ENCODE results near the gene STAMBP. TPM values are rescaled to one million over a fixed set of nuclear protein-coding genes. Genes with fewer than 3 reads are reported as not detected.
"Not testable (repeated sequence)": the region's sequence is repeated elsewhere in the genome, so short reads cannot be mapped to it uniquely, and the experiment has no call there.

STAMBP gene
- total RNA-seq, 2 experiments from 2014 or later, result 79.9 to 85.3 TPM

DNA sequence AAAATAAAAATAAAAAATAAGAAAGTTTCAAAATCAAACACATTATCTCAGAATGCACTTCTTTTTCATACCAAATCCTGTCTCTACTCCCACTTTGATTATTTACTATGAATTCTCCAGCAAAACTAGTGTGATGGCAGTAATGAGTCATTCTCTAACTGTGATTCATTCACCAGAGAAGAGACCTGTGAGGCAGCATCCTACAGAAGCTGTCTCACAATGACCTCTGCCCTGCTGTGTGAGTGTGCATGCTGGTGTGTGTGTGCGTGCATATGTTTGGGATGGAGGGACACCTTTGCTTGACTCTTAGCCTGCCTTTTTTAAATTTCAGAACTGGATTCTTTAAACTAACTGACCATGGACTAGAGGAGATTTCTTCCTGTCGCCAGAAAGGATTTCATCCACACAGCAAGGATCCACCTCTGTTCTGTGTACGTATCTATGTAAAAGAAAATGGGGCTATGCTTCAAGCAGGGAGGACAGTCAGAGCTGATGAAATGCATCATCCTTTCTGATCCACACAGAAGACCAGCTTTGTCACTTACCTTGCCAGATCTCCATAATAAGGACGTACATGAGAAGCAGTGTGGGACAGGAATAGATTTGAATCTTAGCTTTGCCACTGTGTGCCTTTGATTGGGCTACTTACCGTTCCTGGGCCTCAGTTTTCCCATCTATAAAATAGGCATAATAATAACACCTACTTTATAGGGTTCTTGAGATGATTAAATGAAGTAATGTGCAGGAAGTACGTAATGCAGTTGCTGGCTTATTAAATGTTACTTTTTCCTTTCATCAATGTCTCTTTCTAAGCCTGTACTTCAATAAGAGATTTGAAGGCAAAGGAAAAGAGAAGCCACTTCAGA, 31.2 kb downstream of the STAMBP start:
- peaks cover 78% of the 10 kb centered on the region for H3K36me3 Mint-ChIP-seq
- H3K4me1 Mint-ChIP-seq (ENCODE audit: low read depth), result peaks cover 33% of the 10 kb centered on the region
- H3K27ac Mint-ChIP-seq, result peak overlapping the region; percentile 59
- no peaks in the 10 kb centered on the region for H3K9me3 Mint-ChIP-seq
- H3K27me3 Mint-ChIP-seq, result no peaks in the 10 kb centered on the region
- ChIA-PET POLR2A (interaction anchor here (0.9 to 1.0 kb wide), 2 partner anchors 37 to 85 kb away, joined by 3 to 4 read pairs; no protein-coding TSS in a partner anchor), CTCF (interaction anchor here (1.7 kb wide), 1 partner anchor 36 kb away, joined by 5 read pairs; no protein-coding TSS in a partner anchor)
- no peak overlapping the region for H3K4me3 Mint-ChIP-seq
- peak; percentile 76 for DNase-seq
- intact Hi-C loops (cut with micrococcal nuclease), result loop anchor here (1.0 to 2.0 kb wide), 4 partner anchors 26 to 79 kb away; partner anchors contain the start of gene DGUOK

DNA sequence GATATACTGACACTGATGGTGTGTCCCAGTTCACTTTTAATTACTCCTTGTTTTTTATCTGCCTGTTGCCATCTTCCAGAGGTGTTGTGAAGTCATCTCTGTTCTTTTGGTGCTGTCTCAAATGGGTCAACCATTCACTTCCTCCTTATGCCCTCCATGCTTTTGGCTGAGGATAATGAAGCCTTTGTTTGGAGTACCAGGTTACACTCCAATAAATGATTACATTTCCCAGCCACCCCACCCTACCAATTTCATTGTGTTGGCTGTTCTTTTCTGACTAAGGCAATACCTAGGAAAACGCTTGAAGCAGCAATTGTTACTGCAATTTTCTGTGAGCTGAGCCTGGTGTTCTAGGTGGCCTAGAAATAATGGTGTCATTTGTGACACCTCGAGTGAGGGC, 34.2 kb downstream of the STAMBP start:
- H3K27me3 Mint-ChIP-seq, result no peaks in the 10 kb centered on the region
- H3K27ac Mint-ChIP-seq, result no peak overlapping the region
- DNase-seq, result no peak
- ChIA-PET POLR2A (interaction anchor here (0.6 kb wide), 1 partner anchor 153 kb away, joined by 3 read pairs; no protein-coding TSS in a partner anchor), CTCF (interaction anchor here (1.5 kb wide), 1 partner anchor 39 kb away, joined by 6 read pairs; no protein-coding TSS in a partner anchor)
- H3K9me3 Mint-ChIP-seq, result no peaks in the 10 kb centered on the region
- peaks cover 64% of the 10 kb centered on the region for H3K36me3 Mint-ChIP-seq
- peaks cover 20% of the 10 kb centered on the region for H3K4me1 Mint-ChIP-seq (ENCODE audit: low read depth)
- intact Hi-C loops (cut with micrococcal nuclease), result no loop called here
- no peak overlapping the region for H3K4me3 Mint-ChIP-seq

DNA sequence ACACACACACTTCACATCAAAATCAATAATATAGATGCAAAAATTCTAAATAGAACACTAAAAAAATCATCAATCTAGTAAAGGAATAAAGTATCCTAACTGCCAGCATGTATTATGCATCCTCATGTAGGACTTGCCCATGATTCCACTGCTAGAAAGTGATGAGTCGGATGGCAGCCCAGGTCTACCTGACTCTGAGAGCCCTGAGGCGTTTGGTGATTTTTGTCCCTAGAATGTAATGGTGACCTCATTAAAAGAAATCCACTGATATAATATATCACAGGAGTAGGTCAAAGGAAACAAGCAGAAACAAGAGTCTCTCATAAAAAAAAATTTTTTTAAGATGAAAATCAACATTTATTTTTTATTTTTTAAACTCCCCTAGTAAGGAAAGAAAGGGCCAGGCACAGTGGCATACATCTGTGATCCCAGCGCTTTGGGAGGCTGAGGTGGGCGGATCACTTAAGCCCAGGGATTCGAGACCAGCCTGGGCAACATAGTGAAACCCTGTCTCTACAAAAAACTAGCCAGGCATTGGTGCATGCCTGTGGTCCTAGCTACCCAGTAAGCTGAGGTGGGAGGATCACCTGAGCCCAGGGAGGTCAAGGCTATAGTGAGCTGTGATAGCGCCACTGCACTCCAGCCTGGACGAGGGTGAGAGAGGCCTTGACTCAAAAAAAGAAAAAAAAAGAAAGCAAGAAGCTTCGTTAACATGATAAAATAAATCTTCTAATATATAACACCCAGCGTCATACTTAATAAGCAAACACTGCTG, 39.6 kb downstream of the STAMBP start:
- no peak for DNase-seq
- no peak overlapping the region for H3K27ac Mint-ChIP-seq
- CTCF ChIA-PET, result no interaction called here
- no peaks in the 10 kb centered on the region for H3K4me1 Mint-ChIP-seq (ENCODE audit: low read depth)
- H3K27me3 Mint-ChIP-seq, result no peaks in the 10 kb centered on the region
- POLR2A ChIA-PET, result no interaction called here
- no peak overlapping the region for H3K4me3 Mint-ChIP-seq
- intact Hi-C loops (cut with micrococcal nuclease), result no loop called here
- no peaks in the 10 kb centered on the region for H3K9me3 Mint-ChIP-seq
- peaks cover 28% of the 10 kb centered on the region for H3K36me3 Mint-ChIP-seq

DNA sequence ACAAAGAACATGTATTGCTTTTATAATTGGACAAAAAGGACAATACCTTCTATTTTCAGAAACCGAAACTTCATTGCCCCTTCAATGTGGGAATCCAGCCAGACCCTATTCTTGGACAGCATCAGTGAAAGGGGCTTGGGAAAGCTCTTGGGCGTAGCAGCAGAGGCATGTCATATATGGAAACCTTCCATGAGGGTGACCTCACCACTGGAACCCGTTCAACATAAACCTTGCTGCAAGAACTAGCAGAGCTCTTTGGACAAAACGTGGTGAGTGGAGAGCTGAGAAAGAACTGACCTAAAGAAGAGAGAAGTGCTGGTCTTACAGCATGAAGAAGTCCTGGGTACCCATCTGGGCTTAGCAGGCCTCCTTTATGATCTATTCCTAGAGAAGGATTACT, 41.3 kb downstream of the STAMBP start:
- H3K4me3 Mint-ChIP-seq, result no peak overlapping the region
- POLR2A ChIA-PET, result no interaction called here
- H3K27ac Mint-ChIP-seq, result no peak overlapping the region

DNA sequence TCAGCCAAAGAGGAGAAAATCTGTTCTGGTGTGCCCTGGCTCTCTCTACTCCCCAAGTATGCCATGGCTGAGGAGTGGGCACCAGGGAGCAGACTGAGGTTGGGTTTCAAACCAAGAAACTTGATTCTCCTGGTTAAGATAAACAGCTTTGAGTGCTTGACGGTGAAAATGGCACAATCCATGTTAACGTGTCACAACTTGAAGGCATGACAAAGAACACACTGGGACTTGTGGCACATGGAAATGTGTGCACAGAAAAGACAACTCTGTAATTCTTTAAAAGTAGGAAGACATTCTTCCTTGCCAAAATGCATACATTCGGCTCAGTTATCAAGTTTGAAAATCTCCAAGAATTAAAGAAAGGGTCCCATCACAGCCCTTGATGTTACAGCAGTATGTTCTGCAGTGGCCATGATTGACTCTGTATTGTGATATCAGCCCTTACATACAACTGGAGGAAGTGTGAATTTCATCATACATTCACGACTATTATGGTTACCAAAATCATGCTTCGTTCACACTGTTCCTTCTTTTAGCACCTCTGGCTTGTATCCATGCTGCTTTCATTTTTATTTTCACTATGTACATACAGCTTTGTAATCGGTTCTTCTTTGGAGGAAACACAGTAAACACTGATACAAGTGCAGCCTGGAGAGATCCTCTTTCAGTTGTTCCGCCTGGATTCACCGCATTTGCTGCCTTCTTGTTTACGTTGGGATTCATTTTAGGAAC, 48.5 kb downstream of the STAMBP start:
- POLR2A ChIA-PET, result no interaction called here
- Mint-ChIP-seq H3K36me3 (no peaks in the 10 kb centered on the region), H3K9me3 (no peaks in the 10 kb centered on the region), H3K27ac (no peak overlapping the region), H3K4me3 (no peak overlapping the region), H3K27me3 (no peaks in the 10 kb centered on the region), H3K4me1 (ENCODE audit: low read depth) (no peaks in the 10 kb centered on the region)
- CTCF ChIA-PET, result no interaction called here
- intact Hi-C loops (cut with micrococcal nuclease), result no loop called here
- DNase-seq, result no peak

More for the DNA sequence above, 41.3 kb downstream of the STAMBP start:
- Mint-ChIP-seq H3K9me3 (no peaks in the 10 kb centered on the region), H3K4me1 (ENCODE audit: low read depth) (no peaks in the 10 kb centered on the region), H3K36me3 (peaks cover 14% of the 10 kb centered on the region), H3K27me3 (no peaks in the 10 kb centered on the region)
- no peak for DNase-seq
- intact Hi-C loops (cut with micrococcal nuclease), result no loop called here
- CTCF ChIA-PET, result interaction anchor here (1.2 kb wide), 1 partner anchor 46 kb away, joined by 3 read pairs; no protein-coding TSS in a partner anchor

DNA sequence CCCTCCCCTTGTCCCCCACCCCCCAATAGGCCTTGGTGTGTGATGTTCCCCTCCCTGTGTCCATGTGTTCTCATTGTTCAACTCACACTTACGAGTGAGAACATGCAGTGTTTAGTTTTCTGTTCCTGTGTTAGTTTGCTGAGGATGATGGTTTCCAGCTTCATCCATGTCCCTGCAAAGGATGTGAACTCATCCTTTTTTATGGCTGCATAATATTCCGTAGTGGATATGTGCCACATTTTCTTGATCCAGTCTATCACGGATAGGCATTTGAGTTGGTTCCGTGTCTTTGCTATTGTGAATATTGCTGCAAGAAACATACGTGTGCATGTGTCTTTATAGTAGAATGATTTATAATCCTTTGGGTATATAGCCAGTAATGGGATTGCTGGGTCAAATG, 49.2 kb downstream of the STAMBP start:
- CTCF ChIA-PET; intact Hi-C loops (cut with micrococcal nuclease); H3K4me3 Mint-ChIP-seq; H3K36me3 Mint-ChIP-seq; H3K9me3 Mint-ChIP-seq; H3K27me3 Mint-ChIP-seq; POLR2A ChIA-PET; H3K4me1 Mint-ChIP-seq (ENCODE audit: low read depth); H3K27ac Mint-ChIP-seq; DNase-seq: not testable (repeated sequence)

DNA sequence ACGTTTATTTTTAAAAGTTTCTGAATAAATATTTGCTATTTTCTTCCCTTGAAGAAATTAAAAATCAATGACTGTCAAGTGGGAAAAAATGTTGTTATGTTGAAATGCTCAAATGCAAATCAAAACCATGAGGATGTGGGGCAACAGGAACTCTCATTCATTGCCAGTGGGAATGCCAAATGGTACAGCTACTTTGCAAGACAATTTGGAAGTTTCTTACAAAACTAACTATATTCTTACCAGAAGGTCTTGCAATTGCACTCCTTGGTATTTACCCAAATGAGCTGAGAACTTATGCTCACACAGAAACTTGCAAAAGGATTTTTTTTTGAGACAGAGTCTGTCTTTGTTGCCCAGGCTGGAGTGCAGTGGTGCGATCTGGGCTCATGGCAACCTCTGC, 56.6 kb downstream of the STAMBP start:
- no peak overlapping the region for H3K4me3 Mint-ChIP-seq
- intact Hi-C loops (cut with micrococcal nuclease), result no loop called here
- H3K9me3 Mint-ChIP-seq, result no peaks in the 10 kb centered on the region
- H3K27me3 Mint-ChIP-seq, result peaks cover 3% of the 10 kb centered on the region
- no peak for DNase-seq
- no peaks in the 10 kb centered on the region for H3K36me3 Mint-ChIP-seq
- ChIA-PET POLR2A (no interaction called here), CTCF (no interaction called here)
- no peak overlapping the region for H3K27ac Mint-ChIP-seq
- H3K4me1 Mint-ChIP-seq (ENCODE audit: low read depth), result peaks cover 18% of the 10 kb centered on the region

DNA sequence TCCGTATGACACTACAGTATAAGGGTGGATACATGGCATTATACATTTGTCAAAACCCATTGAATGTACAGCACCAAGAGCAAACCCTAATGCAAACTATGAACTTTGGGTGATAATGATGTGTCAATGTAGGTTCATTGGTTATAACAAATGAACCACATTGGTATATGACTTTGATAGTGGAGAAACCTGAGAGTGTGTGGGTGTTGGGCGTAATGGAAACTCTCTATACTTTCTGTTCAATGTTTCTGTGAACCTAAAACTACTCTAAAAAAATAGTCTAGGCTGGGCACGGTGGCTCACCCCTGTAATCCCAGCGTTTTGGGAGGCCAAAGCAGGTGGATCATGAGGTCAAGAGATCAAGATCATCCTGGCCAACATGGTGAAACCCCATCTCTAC, 57.6 kb downstream of the STAMBP start:
- peak; percentile 67 for DNase-seq
- Mint-ChIP-seq H3K9me3 (no peaks in the 10 kb centered on the region), H3K36me3 (no peaks in the 10 kb centered on the region), H3K4me3 (no peak overlapping the region), H3K27ac (no peak overlapping the region), H3K27me3 (peaks cover 3% of the 10 kb centered on the region), H3K4me1 (ENCODE audit: low read depth) (peaks cover 18% of the 10 kb centered on the region)
- intact Hi-C loops (cut with micrococcal nuclease), result loop anchor here (1.0 to 2.0 kb wide), 4 partner anchors 9 to 55 kb away; partner anchors contain the start of gene DGUOK
- CTCF ChIA-PET, result interaction anchor here (0.6 kb wide), 1 partner anchor 74 kb away, joined by 4 read pairs; no protein-coding TSS in a partner anchor
- POLR2A ChIA-PET, result no interaction called here

DNA sequence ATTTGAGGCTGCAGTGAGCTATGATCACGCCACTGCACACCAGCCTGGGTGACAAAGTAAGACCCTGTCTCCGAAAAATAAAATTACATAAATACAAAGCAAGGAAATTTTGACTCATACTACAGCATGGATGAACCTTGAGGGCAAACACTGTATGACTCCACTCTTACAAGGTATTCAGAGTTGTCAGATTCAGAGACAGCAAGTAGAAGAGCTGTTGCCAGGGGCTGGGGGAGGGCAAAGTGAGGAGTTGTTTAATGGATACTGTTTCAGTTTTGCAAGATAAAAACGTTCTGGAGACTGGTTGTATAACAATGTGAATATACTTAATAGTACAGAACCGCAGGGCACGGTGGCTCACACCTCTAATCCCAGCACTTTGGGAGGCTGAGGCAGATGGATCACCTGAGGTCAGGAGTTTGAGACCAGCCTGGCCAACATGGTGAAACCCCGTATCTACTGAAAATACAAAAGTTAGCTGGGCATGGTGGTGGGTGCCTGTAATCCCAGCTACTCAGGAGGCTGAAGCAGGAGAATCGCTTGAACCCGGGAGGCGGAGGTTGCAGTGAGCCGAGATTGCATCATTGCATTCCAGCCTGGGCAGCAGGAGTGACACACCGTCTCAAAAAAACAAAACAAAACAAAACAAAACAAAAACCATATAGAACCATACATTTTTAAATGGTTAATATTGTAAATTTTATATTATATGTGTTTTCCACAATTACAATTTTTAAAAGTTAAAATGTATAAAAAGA, 59.0 kb downstream of the STAMBP start:
- not testable (repeated sequence) for H3K36me3 Mint-ChIP-seq, H3K27ac Mint-ChIP-seq, H3K27me3 Mint-ChIP-seq, H3K9me3 Mint-ChIP-seq, H3K4me3 Mint-ChIP-seq
- H3K4me1 Mint-ChIP-seq (ENCODE audit: low read depth), result peaks cover 18% of the 10 kb centered on the region
- DNase-seq, result peak; percentile 31
- intact Hi-C loops (cut with micrococcal nuclease), result loop anchor here (2.0 kb wide), 1 partner anchor 39 kb away; the partner anchor contains the start of gene DGUOK
- POLR2A ChIA-PET, result interaction anchor here (1.2 kb wide), 1 partner anchor 9 kb away, joined by 3 read pairs; no protein-coding TSS in a partner anchor
- CTCF ChIA-PET, result interaction anchor here (0.6 to 0.7 kb wide), 2 partner anchors 447 to 1449 kb away, joined by 3 read pairs; no protein-coding TSS in a partner anchor

DNA sequence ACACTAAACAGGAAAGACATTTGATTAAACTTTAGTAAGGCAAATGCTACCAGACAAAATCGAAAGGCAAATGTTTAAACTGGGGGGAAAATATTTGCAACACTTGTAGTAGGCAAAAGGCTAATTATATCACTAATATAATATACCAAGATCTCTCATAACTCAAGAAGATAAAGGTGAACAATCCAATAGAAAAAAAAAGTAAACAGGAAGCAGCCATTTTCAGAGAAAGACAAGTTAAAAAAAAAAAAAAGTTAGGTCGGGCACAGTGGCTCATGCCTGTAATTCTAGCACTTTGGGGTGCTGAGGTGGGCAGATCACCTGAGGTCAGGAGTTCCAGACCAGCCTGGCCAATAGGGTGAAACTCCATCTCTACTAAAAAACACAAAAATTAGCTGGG, 59.6 kb downstream of the STAMBP start:
- no peak for DNase-seq
- intact Hi-C loops (cut with micrococcal nuclease), result no loop called here
- Mint-ChIP-seq H3K4me1 (ENCODE audit: low read depth) (peaks cover 18% of the 10 kb centered on the region), H3K36me3 (no peaks in the 10 kb centered on the region), H3K27me3 (peaks cover under 1% of the 10 kb centered on the region), H3K27ac (no peak overlapping the region), H3K9me3 (no peaks in the 10 kb centered on the region), H3K4me3 (no peak overlapping the region)
- CTCF ChIA-PET, result no interaction called here
- POLR2A ChIA-PET, result no interaction called here

DNA sequence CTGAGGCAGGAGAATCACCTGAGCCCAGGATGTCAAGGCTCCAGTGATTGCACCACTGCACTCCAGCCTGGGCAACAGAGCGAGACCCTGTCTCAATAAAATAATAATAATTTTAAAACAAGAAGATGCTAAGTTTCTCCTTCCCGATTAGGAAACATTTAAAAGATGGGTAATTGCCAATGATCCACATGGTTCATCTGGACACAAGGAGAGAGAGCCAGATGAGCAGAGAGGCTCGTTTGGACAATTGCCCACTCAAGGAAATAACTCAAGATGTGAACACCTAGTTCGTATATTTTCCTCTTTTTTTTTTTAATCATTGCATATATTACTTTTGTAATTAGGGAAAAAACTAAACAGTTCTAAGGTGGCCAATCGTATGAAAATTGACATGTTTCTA, 60.4 kb downstream of the STAMBP start:
- intact Hi-C loops (cut with micrococcal nuclease), result no loop called here
- Mint-ChIP-seq H3K9me3 (no peaks in the 10 kb centered on the region), H3K4me3 (no peak overlapping the region), H3K27ac (no peak overlapping the region), H3K4me1 (ENCODE audit: low read depth) (peaks cover 18% of the 10 kb centered on the region), H3K36me3 (no peaks in the 10 kb centered on the region), H3K27me3 (no peaks in the 10 kb centered on the region)
- ChIA-PET CTCF (no interaction called here), POLR2A (no interaction called here)
- no peak for DNase-seq

Measured in activated CD4-positive, alpha-beta memory T cell treated with anti-CD3 and anti-CD28 coated beads for 36 hours (primary cell).